Measurements from ENCODE around the gene SAE1. TPM values are rescaled to one million over a fixed set of nuclear protein-coding genes. Genes with fewer than 3 reads are reported as not detected.
A peak's percentile ranks its signal among the peaks of the same experiment; 100 is the strongest.

SAE1 gene
- 236 and 258 TPM in 2 replicates for total RNA-seq (2014; rRNA removed; shearing (Covaris generic))
- polyA plus RNA-seq (2016; fragmentation: Nextera tagmentation; extraction: Ambion mirVana) = 108 and 115 TPM in 2 replicates
- long read RNA-seq, transcript SAE1-202 (8 exons, 1,851 nt) = minor isoform, 7 of 335 reads
- long read RNA-seq, transcript SAE1-201 (9 exons, 2,049 nt) = major isoform, 239 of 335 reads
- long read RNA-seq, partial matches to known transcripts = 14 of 335 reads
- long read RNA-seq, other reads (novel, unspliced or antisense) = 73 of 335 reads

GRCh38 chr19:47130589-47131227, at the start of gene SAE1:
Gene SAE1 (plus strand): TSS chr19:47130835. CDS start chr19:47130931, 96 bp downstream.
- Mint-ChIP-seq H3K27ac (peak within 1 kb of the TSS; percentile 98), H3K9me3 (peaks cover 10% of the 10 kb centered on the region), H3K4me1 (peaks cover 28% of the 10 kb centered on the region), H3K4me3 (peak within 1 kb of the TSS; percentile 98), H3K36me3 (ENCODE audit: low read depth) (peaks cover 43% of the 10 kb centered on the region), H3K27me3 (ENCODE audit: insufficient read depth, low read depth, poor library complexity) (peaks cover 23% of the 10 kb centered on the region)
- Histone ChIP-seq H2AFZ (peak within 1 kb of the TSS; percentile 64; the same call in 1 of the 2 replicates), H4K20me1 (replicated peaks; ENCODE audit: insufficient read depth) (peaks cover 40% of the 10 kb centered on the region), H3K4me3 (peak within 1 kb of the TSS; percentile 100), H3K27me3 (ENCODE audit: insufficient read depth) (no peaks in the 10 kb centered on the region), H3K27ac (ENCODE audit: low read depth) (peak within 1 kb of the TSS; percentile 97), H3K4me2 (peak within 1 kb of the TSS; percentile 99), H3K9me2 (ENCODE audit: insufficient read depth) (no peaks in the 10 kb centered on the region), H3K79me2 (replicated peaks; ENCODE audit: insufficient read depth) (peaks cover 50% of the 10 kb centered on the region), H3F3A (replicated peaks; ENCODE audit: low read depth) (peaks cover 19% of the 10 kb centered on the region; the same call in 1 of the 2 replicates), H3K36me3 (ENCODE audit: insufficient read depth) (peaks cover 16% of the 10 kb centered on the region; the same call in 1 of the 2 replicates), H3K4me1 (ENCODE audit: insufficient read depth) (peaks cover 28% of the 10 kb centered on the region)
- peak; percentile 85 for ATAC-seq
- DNase-seq (ENCODE audit: low spot score) = peak; percentile 100
- TF ChIP-seq CTCF (conservative IDR thresholded peaks at IDR 0.05; ENCODE audit: low read depth in 2 of 2) (peak; percentile 21 to 66; a peak in 2 of 4 replicates), EZH2 (IDR thresholded peaks at IDR 0.05; ENCODE audit: low read depth, unreplicated experiment) (no peak), ZNF114 (CRISPR knock-in tag; IDR thresholded peaks at IDR 0.05) (no peak), CREB1 (CRISPR knock-in tag; IDR thresholded peaks at IDR 0.05; ENCODE audit: low read depth) (no peak), ZNF331 (CRISPR knock-in tag; IDR thresholded peaks at IDR 0.05; ENCODE audit: low read depth) (no peak), EZH2phosphoT487 (IDR thresholded peaks at IDR 0.05; ENCODE audit: unreplicated experiment) (no peak), NANOG (IDR thresholded peaks at IDR 0.05; ENCODE audit: borderline replicate concordance) (no peak), POLR2AphosphoS5 (IDR thresholded peaks at IDR 0.05; ENCODE audit: low read depth) (peak; percentile 94), STAT1 (IDR thresholded peaks at IDR 0.05; ENCODE audit: unreplicated experiment) (no peak), JUNB (IDR thresholded peaks at IDR 0.05; ENCODE audit: unreplicated experiment) (no peak)
- TF ChIP-seq, protein P1, sequence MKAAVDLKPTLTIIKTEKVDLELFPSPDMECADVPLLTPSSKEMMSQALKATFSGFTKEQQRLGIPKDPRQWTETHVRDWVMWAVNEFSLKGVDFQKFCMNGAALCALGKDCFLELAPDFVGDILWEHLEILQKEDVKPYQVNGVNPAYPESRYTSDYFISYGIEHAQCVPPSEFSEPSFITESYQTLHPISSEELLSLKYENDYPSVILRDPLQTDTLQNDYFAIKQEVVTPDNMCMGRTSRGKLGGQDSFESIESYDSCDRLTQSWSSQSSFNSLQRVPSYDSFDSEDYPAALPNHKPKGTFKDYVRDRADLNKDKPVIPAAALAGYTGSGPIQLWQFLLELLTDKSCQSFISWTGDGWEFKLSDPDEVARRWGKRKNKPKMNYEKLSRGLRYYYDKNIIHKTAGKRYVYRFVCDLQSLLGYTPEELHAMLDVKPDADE (IDR thresholded peaks at IDR 0.05) = no peak
- TF ChIP-seq, protein P2, sequence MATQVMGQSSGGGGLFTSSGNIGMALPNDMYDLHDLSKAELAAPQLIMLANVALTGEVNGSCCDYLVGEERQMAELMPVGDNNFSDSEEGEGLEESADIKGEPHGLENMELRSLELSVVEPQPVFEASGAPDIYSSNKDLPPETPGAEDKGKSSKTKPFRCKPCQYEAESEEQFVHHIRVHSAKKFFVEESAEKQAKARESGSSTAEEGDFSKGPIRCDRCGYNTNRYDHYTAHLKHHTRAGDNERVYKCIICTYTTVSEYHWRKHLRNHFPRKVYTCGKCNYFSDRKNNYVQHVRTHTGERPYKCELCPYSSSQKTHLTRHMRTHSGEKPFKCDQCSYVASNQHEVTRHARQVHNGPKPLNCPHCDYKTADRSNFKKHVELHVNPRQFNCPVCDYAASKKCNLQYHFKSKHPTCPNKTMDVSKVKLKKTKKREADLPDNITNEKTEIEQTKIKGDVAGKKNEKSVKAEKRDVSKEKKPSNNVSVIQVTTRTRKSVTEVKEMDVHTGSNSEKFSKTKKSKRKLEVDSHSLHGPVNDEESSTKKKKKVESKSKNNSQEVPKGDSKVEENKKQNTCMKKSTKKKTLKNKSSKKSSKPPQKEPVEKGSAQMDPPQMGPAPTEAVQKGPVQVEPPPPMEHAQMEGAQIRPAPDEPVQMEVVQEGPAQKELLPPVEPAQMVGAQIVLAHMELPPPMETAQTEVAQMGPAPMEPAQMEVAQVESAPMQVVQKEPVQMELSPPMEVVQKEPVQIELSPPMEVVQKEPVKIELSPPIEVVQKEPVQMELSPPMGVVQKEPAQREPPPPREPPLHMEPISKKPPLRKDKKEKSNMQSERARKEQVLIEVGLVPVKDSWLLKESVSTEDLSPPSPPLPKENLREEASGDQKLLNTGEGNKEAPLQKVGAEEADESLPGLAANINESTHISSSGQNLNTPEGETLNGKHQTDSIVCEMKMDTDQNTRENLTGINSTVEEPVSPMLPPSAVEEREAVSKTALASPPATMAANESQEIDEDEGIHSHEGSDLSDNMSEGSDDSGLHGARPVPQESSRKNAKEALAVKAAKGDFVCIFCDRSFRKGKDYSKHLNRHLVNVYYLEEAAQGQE (IDR thresholded peaks at IDR 0.05; ENCODE audit: unreplicated experiment) = peak; percentile 18
- TF ChIP-seq, protein P3, sequence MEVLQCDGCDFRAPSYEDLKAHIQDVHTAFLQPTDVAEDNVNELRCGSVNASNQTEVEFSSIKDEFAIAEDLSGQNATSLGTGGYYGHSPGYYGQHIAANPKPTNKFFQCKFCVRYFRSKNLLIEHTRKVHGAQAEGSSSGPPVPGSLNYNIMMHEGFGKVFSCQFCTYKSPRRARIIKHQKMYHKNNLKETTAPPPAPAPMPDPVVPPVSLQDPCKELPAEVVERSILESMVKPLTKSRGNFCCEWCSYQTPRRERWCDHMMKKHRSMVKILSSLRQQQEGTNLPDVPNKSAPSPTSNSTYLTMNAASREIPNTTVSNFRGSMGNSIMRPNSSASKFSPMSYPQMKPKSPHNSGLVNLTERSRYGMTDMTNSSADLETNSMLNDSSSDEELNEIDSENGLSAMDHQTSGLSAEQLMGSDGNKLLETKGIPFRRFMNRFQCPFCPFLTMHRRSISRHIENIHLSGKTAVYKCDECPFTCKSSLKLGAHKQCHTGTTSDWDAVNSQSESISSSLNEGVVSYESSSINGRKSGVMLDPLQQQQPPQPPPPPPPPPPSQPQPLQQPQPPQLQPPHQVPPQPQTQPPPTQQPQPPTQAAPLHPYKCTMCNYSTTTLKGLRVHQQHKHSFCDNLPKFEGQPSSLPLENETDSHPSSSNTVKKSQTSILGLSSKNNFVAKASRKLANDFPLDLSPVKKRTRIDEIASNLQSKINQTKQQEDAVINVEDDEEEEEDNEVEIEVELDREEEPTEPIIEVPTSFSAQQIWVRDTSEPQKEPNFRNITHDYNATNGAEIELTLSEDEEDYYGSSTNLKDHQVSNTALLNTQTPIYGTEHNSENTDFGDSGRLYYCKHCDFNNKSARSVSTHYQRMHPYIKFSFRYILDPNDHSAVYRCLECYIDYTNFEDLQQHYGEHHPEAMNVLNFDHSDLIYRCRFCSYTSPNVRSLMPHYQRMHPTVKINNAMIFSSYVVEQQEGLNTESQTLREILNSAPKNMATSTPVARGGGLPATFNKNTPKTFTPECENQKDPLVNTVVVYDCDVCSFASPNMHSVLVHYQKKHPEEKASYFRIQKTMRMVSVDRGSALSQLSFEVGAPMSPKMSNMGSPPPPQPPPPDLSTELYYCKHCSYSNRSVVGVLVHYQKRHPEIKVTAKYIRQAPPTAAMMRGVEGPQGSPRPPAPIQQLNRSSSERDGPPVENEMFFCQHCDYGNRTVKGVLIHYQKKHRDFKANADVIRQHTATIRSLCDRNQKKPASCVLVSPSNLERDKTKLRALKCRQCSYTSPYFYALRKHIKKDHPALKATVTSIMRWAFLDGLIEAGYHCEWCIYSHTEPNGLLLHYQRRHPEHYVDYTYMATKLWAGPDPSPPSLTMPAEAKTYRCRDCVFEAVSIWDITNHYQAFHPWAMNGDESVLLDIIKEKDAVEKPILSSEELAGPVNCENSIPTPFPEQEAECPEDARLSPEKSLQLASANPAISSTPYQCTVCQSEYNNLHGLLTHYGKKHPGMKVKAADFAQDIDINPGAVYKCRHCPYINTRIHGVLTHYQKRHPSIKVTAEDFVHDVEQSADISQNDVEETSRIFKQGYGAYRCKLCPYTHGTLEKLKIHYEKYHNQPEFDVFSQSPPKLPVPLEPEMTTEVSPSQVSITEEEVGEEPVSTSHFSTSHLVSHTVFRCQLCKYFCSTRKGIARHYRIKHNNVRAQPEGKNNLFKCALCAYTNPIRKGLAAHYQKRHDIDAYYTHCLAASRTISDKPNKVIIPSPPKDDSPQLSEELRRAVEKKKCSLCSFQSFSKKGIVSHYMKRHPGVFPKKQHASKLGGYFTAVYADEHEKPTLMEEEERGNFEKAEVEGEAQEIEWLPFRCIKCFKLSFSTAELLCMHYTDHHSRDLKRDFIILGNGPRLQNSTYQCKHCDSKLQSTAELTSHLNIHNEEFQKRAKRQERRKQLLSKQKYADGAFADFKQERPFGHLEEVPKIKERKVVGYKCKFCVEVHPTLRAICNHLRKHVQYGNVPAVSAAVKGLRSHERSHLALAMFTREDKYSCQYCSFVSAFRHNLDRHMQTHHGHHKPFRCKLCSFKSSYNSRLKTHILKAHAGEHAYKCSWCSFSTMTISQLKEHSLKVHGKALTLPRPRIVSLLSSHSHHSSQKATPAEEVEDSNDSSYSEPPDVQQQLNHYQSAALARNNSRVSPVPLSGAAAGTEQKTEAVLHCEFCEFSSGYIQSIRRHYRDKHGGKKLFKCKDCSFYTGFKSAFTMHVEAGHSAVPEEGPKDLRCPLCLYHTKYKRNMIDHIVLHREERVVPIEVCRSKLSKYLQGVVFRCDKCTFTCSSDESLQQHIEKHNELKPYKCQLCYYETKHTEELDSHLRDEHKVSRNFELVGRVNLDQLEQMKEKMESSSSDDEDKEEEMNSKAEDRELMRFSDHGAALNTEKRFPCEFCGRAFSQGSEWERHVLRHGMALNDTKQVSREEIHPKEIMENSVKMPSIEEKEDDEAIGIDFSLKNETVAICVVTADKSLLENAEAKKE (CRISPR knock-in tag; IDR thresholded peaks at IDR 0.05) = no peak

All from GM23338 (cell line).